Measurements from ENCODE around the gene LIPK. TPM values are rescaled to one million over a fixed set of nuclear protein-coding genes. Genes with fewer than 3 reads are reported as not detected.
A peak's percentile ranks its signal among the peaks of the same experiment; 100 is the strongest.

LIPK gene
- total RNA-seq, 6 experiments from 2014 or later = not detected

GRCh38 chr10:88728107-88728763 lies 22.2 kb downstream of the LIPK start:
- DNase-seq (peak; percentile 32 to 69 (median 46)), ATAC-seq (peak in 2 of 4 donors; percentile 32 to 81)
- intact Hi-C loops (cut with DNase I) = no loop called here
- H3K4me1 ChIP-seq = no peaks in the 10 kb centered on the region
- no peaks in the 10 kb centered on the region for H3K36me3 ChIP-seq
- peak in 3 of 4 donors; percentile 13 to 65 (median 18) for TF ChIP-seq CTCF (IDR thresholded peaks at IDR 0.05)
- no peak for TF ChIP-seq POLR2A (IDR thresholded peaks at IDR 0.05)
- H3K27ac ChIP-seq = no peak overlapping the region
- H3K9me3 ChIP-seq = no peaks in the 10 kb centered on the region
- H3K4me3 ChIP-seq = no peak overlapping the region
- WGBS (ENCODE audit: insufficient coverage, low coverage, low lambda C conversion rate, missing lambda C conversion rate) = 60% methylated on average over 3 of the region's 30 CpGs
- no peaks in the 10 kb centered on the region for H3K27me3 ChIP-seq

GRCh38 chr10:88730864-88731263 lies 24.8 kb downstream of the LIPK start:
- Histone ChIP-seq H3K27ac (no peak overlapping the region), H3K9me3 (no peaks in the 10 kb centered on the region), H3K4me3 (no peak overlapping the region), H3K4me1 (no peaks in the 10 kb centered on the region), H3K36me3 (no peaks in the 10 kb centered on the region), H3K27me3 (no peaks in the 10 kb centered on the region)
- ATAC-seq (no peak), DNase-seq (no peak)
- intact Hi-C loops (cut with DNase I) = no loop called here
- TF ChIP-seq CTCF (IDR thresholded peaks at IDR 0.05) (no peak), POLR2A (IDR thresholded peaks at IDR 0.05) (no peak)
- 74% methylated on average over 4 of the region's 4 CpGs for WGBS (ENCODE audit: insufficient coverage, low coverage, low lambda C conversion rate, missing lambda C conversion rate)

GRCh38 chr10:88731296-88731695 lies 25.2 kb downstream of the LIPK start:
- WGBS (ENCODE audit: insufficient coverage, low coverage, low lambda C conversion rate, missing lambda C conversion rate) = 45% methylated on average over 6 of the region's 6 CpGs
- Histone ChIP-seq H3K4me3 (no peak overlapping the region), H3K27ac (no peak overlapping the region), H3K9me3 (no peaks in the 10 kb centered on the region), H3K27me3 (no peaks in the 10 kb centered on the region), H3K4me1 (no peaks in the 10 kb centered on the region), H3K36me3 (no peaks in the 10 kb centered on the region)
- intact Hi-C loops (cut with DNase I) = no loop called here
- TF ChIP-seq POLR2A (IDR thresholded peaks at IDR 0.05) = no peak
- TF ChIP-seq CTCF (IDR thresholded peaks at IDR 0.05) = no peak
- peak in 2 of 4 donors; percentile 16 to 19 for ATAC-seq
- no peak for DNase-seq

GRCh38 chr10:88733215-88733614 lies 27.2 kb downstream of the LIPK start:
- Histone ChIP-seq H3K9me3 (no peaks in the 10 kb centered on the region), H3K4me3 (no peak overlapping the region), H3K4me1 (no peaks in the 10 kb centered on the region), H3K36me3 (no peaks in the 10 kb centered on the region), H3K27ac (no peak overlapping the region), H3K27me3 (no peaks in the 10 kb centered on the region)
- intact Hi-C loops (cut with DNase I) = no loop called here
- ATAC-seq = no peak
- WGBS (ENCODE audit: insufficient coverage, low coverage, low lambda C conversion rate, missing lambda C conversion rate) = 85% methylated on average over 2 of the region's 2 CpGs
- TF ChIP-seq CTCF (IDR thresholded peaks at IDR 0.05) (no peak), POLR2A (IDR thresholded peaks at IDR 0.05) (no peak)
- DNase-seq = no peak

All from right lobe of liver (tissue), 6 donors.